Peyer's patch (tissue), 4 donors: Measurements from ENCODE around the gene PLP1. TPM values are rescaled to one million over a fixed set of nuclear protein-coding genes. Genes with fewer than 3 reads are reported as not detected.
"Not testable (repeated sequence)": the region's sequence is repeated elsewhere in the genome, so short reads cannot be mapped to it uniquely, and the experiment has no call there.

Experiments used
- DNase-seq, 3 donors: peaks; one replicate each; pipeline ENCODE4 v3.0.0-alpha.2; 2017 to 2019
- H3K27ac ChIP-seq, 4 donors: fragments of 200-600 bp; sonication (generic); one replicate each; pipeline ENCODE4 v1.5.1; 2016 to 2019
- H3K27me3 ChIP-seq, 2 donors: fragments of 200-600 bp; sonication (generic); one replicate each; pipeline ENCODE4 v1.5.1; 2019
- H3K36me3 ChIP-seq, 3 donors: fragments of 200-600 bp; sonication (generic); one replicate each; pipeline ENCODE4 v1.5.1; 2016 to 2019
- H3K4me1 ChIP-seq, 4 donors: fragments of 200-600 bp; sonication (generic); one replicate each; pipeline ENCODE4 v1.5.1; 2016 to 2019
- H3K4me3 ChIP-seq, 4 donors: fragments of 200-600 bp; sonication (generic); 1 replicate in 3 of 4; 2 replicates in 1 of 4; pipeline ENCODE4 v1.5.1; 2016 to 2019; ENCODE audit warnings: mild to moderate bottlenecking in 1 of 4
- H3K9me3 ChIP-seq, 4 donors: fragments of 200-600 bp; sonication (generic); one replicate each; pipeline ENCODE4 v1.5.1; 2016 to 2019; ENCODE audit warnings: mild to moderate bottlenecking in 1 of 4
- POLR2A ChIP-seq, 2 donors: fragments of 450-650 bp; IDR thresholded peaks; one replicate each; pipeline ENCODE4 v1.5.1; 2017; ENCODE audit warnings: antibody characterized with exemption in 2 of 2, mild to moderate bottlenecking in 2 of 2, moderate library complexity in 2 of 2
- total RNA-seq, 4 donors: library from RNA; depleted of rRNA; stranded (reverse); fragments of >200 nt; gene quantifications; one replicate each; pipeline ENCODE4 v1.1.0, GENCODE V29; 2016
- TF ChIP-seq, protein P1 (sequence below), 6 experiments: fragments of 450-650 bp in 4 of 6; fragments of 200-600 bp in 2 of 6; sonication (generic) in 1 of 6; IDR thresholded peaks; one replicate each; pipeline ENCODE4 v1.5.1; 2017 to 2019; ENCODE audit warnings: antibody characterized with exemption in 6 of 6, mild to moderate bottlenecking in 3 of 6, moderate library complexity in 1 of 6

Gene PLP1
- total RNA-seq, 4 donors from 2014 or later = 1.6 to 12.4 (median 3.1) TPM

DNA sequence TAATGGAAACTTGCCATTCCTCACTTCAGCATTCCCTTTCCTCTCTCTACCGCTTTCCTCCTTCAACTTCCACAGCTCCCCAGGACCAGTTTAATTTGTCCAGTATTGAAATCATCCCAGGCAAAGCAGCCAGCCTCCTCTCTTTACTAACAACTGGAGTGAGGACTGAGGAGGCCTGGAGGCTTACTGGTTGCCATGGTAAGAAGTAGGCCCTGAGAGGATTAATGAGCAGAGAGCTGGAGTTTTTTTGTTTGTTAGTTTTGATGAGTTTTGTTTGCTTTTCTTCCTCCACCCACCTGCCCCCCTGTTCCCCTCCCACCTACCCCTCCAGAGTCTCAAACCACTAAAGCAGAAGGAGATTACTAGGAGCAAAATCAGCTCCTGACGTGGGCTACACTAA is 29.5 kb upstream of the PLP1 start:
- H3K27me3 ChIP-seq = no peaks in the 10 kb centered on the region
- no peak for DNase-seq
- no peaks in the 10 kb centered on the region for H3K36me3 ChIP-seq
- no peak overlapping the region for H3K4me3 ChIP-seq
- no peak for TF ChIP-seq POLR2A (IDR thresholded peaks at IDR 0.05)
- H3K4me1 ChIP-seq = no peaks in the 10 kb centered on the region
- no peak overlapping the region for H3K27ac ChIP-seq
- H3K9me3 ChIP-seq = no peaks in the 10 kb centered on the region

DNA sequence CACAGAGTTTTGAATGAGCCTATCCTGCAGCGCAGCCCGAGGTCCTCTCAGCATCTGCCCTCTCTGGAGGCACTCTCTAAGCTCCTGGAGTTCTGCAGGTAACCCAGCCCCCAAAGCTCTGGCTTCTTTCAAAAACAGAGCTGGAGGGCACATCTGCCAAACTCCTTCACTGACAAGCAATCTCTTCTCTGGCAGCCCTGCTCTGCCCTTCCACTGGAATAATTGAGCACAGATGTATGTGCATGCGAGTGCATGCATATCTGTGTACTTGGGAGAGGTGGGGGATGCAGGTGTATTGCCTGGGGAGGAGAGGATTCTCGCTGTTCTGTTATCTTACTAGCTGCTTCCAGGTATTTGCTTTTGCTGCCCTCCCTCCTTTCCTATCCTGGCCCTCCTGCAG is 22.2 kb upstream of the PLP1 start:
- no peak overlapping the region for H3K27ac ChIP-seq
- DNase-seq = no peak
- no peak for TF ChIP-seq POLR2A (IDR thresholded peaks at IDR 0.05)
- TF ChIP-seq, protein P1, sequence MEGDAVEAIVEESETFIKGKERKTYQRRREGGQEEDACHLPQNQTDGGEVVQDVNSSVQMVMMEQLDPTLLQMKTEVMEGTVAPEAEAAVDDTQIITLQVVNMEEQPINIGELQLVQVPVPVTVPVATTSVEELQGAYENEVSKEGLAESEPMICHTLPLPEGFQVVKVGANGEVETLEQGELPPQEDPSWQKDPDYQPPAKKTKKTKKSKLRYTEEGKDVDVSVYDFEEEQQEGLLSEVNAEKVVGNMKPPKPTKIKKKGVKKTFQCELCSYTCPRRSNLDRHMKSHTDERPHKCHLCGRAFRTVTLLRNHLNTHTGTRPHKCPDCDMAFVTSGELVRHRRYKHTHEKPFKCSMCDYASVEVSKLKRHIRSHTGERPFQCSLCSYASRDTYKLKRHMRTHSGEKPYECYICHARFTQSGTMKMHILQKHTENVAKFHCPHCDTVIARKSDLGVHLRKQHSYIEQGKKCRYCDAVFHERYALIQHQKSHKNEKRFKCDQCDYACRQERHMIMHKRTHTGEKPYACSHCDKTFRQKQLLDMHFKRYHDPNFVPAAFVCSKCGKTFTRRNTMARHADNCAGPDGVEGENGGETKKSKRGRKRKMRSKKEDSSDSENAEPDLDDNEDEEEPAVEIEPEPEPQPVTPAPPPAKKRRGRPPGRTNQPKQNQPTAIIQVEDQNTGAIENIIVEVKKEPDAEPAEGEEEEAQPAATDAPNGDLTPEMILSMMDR (IDR thresholded peaks at IDR 0.05) = no peak
- no peaks in the 10 kb centered on the region for H3K27me3 ChIP-seq
- no peaks in the 10 kb centered on the region for H3K4me1 ChIP-seq
- no peak overlapping the region for H3K4me3 ChIP-seq
- no peaks in the 10 kb centered on the region for H3K9me3 ChIP-seq
- no peaks in the 10 kb centered on the region for H3K36me3 ChIP-seq

DNA sequence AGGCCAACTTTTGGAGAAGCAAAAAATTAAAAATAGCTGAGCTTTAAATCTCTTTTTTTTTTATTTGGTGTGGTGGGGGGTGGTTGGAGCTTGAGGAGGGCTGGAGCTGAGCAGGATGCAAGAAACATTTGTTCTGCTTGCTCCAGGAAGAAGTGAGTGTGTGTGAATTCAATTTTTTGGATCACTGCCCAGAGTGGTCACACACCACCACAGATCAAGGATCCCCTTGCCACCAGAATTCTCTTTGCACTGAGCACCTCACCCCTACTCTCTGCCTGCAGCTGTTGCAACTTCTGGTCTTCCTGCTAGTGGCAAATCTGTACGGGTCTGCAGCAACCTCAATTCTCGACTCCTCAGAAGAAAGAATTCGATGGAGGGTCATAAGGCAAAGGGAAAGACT is 19.9 kb upstream of the PLP1 start:
- no peak for DNase-seq
- no peaks in the 10 kb centered on the region for H3K9me3 ChIP-seq
- no peaks in the 10 kb centered on the region for H3K27me3 ChIP-seq
- H3K4me1 ChIP-seq = no peaks in the 10 kb centered on the region
- no peak for TF ChIP-seq POLR2A (IDR thresholded peaks at IDR 0.05)
- TF ChIP-seq, protein P1 (IDR thresholded peaks at IDR 0.05) = no peak
- no peak overlapping the region for H3K4me3 ChIP-seq
- no peaks in the 10 kb centered on the region for H3K36me3 ChIP-seq
- H3K27ac ChIP-seq = no peak overlapping the region

DNA sequence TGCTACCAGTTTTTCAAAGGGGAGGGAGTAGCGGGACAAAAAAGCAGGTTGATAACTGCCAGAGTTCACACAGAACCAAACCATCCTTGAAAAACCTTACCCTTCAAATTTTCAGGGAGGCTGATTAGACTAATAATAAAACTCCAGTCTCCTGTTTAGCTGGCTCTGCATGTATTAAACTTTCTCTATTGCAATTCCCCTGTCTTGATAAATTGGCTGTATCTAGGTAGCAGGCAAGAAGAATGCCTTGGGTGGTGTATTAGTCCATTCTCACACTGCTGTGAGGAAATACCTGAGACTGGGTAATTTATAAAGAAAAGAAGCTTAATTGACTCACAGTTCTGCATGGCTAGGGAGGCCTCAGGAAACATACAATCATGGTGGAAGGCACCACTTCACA is 18.1 kb upstream of the PLP1 start:
- Histone ChIP-seq H3K27me3 (no peaks in the 10 kb centered on the region), H3K4me3 (no peak overlapping the region), H3K9me3 (no peaks in the 10 kb centered on the region), H3K4me1 (no peaks in the 10 kb centered on the region), H3K27ac (no peak overlapping the region), H3K36me3 (no peaks in the 10 kb centered on the region)
- TF ChIP-seq POLR2A (IDR thresholded peaks at IDR 0.05) = no peak
- TF ChIP-seq, protein P1 (IDR thresholded peaks at IDR 0.05) = no peak
- no peak for DNase-seq

DNA sequence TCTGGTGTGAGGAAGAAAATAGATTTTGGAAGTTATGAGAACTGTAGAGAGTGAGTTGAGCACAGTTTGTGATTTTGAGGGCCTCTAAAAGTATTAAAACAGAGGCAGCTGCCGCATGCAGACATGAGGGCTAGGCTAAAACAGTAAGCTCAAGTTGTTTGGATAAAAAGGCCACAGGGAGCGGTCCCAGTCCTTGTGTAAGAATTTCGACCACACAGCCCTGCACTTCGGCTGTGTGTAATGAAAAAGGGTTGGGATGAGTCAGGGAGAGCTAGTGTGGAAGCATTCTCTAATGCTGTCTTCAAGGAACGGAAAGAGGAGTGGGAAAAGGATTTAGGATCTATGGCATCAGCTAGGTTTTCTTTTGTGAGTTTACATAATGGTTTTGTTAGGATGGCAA is 13.1 kb upstream of the PLP1 start:
- H3K36me3 ChIP-seq, H3K4me1 ChIP-seq, H3K27ac ChIP-seq, DNase-seq, H3K9me3 ChIP-seq, H3K4me3 ChIP-seq, H3K27me3 ChIP-seq: not testable (repeated sequence)

DNA sequence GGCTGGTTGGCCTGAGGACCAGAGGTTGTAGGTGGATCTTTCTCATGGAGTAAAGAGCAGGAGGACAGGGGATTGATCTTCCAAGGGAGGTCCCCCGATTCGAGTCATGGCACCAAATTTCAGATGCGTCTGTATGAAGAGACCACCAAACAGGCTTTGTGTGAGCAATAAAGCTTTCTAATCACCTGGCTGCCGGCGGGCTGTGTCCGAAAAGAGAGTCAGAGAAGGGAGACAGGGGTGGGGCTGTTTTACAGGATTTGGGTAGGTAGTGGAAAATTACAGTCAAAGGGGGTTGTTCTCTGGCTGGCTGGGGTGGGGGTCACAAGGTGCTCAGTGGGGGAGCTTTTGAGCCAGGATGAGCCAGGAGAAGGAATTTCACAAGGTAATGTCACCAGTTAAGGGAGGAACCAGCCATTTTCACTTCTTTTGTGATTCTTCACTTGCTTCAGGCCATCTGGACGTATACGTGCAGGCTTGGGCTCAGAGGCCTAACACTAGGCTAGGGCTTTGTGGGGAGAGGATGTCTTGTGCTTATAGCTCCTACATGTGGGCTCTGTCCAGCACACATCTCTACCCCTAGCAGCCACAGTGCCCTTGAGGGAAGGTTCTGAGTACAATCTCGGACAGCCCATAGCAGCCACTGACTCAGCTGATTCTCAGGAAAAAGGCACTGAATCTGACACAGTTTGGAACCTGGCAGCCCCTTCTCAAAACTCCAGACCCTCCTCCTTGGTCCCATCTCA is 9.7 kb upstream of the PLP1 start:
- H3K36me3 ChIP-seq = not testable (repeated sequence)

DNA sequence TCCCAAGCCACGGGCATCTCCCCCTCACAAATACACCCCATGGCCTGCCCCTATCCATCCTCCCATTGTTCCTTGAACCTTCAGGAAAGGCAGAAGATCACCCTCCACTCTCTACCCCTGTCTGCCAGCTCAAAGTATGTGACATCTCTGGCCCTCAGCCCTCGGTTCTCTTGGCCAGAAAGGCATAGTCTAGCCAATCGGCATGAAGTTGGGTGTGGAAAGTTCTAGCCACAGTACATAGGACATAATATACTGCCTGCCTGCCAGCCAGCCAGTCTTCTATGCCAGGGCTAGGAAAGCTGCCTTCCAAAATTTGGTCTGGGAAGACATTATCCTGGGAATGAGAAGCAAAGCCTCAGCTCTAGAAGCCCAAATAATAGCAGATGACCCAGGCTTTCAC is 3.2 kb upstream of the PLP1 start:
- no peaks in the 10 kb centered on the region for H3K27me3 ChIP-seq
- H3K4me3 ChIP-seq = no peak overlapping the region
- no peaks in the 10 kb centered on the region for H3K9me3 ChIP-seq
- no peak overlapping the region for H3K27ac ChIP-seq
- DNase-seq = no peak
- TF ChIP-seq POLR2A (IDR thresholded peaks at IDR 0.05) = no peak
- TF ChIP-seq, protein P1 (IDR thresholded peaks at IDR 0.05) = no peak
- no peaks in the 10 kb centered on the region for H3K4me1 ChIP-seq
- H3K36me3 ChIP-seq = no peaks in the 10 kb centered on the region

More for the DNA sequence above, 9.7 kb upstream of the PLP1 start:
- DNase-seq, H3K4me1 ChIP-seq, H3K9me3 ChIP-seq, H3K4me3 ChIP-seq, H3K27ac ChIP-seq, H3K27me3 ChIP-seq: not testable (repeated sequence)
